OCI-LY7 (cell line): ENCODE measurements around the gene LONP1.

Experiments used
- EZH2phosphoT487 ChIP-seq: fragments of 200-600 bp; sonication (generic); IDR thresholded peaks from 2 replicates; pipeline ENCODE4 v1.6.1; 2018; ENCODE audit warnings: low read depth, borderline replicate concordance, mild to moderate bottlenecking, mixed run types, antibody characterized with exemption, low read length, moderate library complexity, mixed read lengths
- TF ChIP-seq, protein P1 (sequence below): fragments of 200-600 bp; sonication (generic); conservative IDR thresholded peaks from 2 replicates; pipeline ENCODE4 v1.5.1; 2014; ENCODE audit warnings: mild to moderate bottlenecking, antibody characterized with exemption, low read length, moderate library complexity, mixed read lengths

GRCh38 chr19:5718579-5719273, 1.2 kb downstream of the LONP1 start:
- TF ChIP-seq, protein P1, sequence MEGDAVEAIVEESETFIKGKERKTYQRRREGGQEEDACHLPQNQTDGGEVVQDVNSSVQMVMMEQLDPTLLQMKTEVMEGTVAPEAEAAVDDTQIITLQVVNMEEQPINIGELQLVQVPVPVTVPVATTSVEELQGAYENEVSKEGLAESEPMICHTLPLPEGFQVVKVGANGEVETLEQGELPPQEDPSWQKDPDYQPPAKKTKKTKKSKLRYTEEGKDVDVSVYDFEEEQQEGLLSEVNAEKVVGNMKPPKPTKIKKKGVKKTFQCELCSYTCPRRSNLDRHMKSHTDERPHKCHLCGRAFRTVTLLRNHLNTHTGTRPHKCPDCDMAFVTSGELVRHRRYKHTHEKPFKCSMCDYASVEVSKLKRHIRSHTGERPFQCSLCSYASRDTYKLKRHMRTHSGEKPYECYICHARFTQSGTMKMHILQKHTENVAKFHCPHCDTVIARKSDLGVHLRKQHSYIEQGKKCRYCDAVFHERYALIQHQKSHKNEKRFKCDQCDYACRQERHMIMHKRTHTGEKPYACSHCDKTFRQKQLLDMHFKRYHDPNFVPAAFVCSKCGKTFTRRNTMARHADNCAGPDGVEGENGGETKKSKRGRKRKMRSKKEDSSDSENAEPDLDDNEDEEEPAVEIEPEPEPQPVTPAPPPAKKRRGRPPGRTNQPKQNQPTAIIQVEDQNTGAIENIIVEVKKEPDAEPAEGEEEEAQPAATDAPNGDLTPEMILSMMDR = no peak
- no peak for TF ChIP-seq EZH2phosphoT487
